DMS 273 treated with DMSO at 0.1 percent for 48 hours (cell line): ENCODE measurements around the gene CBX7.
"Not testable (repeated sequence)": the region's sequence is repeated elsewhere in the genome, so short reads cannot be mapped to it uniquely, and the experiment has no call there.

Source experiments
- DNase-seq: peaks from one replicate; lab custom pipeline; 2025; lab: John Stamatoyannopoulos, UW

The CBX7 gene

GRCh38 chr22:39174498-39175352, 22.2 kb upstream of the CBX7 start:
- DNase-seq = no peak

- DNase-seq = no peak
These were observed 21.5 kb upstream of the CBX7 start for GRCh38 chr22:39173787-39174497.

GRCh38 chr22:39173050-39173706, 20.7 kb upstream of the CBX7 start:
- no peak for DNase-seq

- DNase-seq = not testable (repeated sequence)
These were observed 20.0 kb upstream of the CBX7 start for GRCh38 chr22:39172265-39173049.

GRCh38 chr22:39171623-39172264, 19.3 kb upstream of the CBX7 start:
- no peak for DNase-seq

- DNase-seq = no peak
These were observed 18.5 kb upstream of the CBX7 start for GRCh38 chr22:39170825-39171622.

- no peak for DNase-seq
These were observed 17.5 kb upstream of the CBX7 start for GRCh38 chr22:39169797-39170466.

GRCh38 chr22:39166547-39166946, 14.1 kb upstream of the CBX7 start:
- DNase-seq = no peak

- not testable (repeated sequence) for DNase-seq
These were observed 3.6 kb upstream of the CBX7 start for GRCh38 chr22:39156093-39156492.

- DNase-seq = no peak
These were observed 2.9 kb upstream of the CBX7 start for GRCh38 chr22:39155421-39155820.

GRCh38 chr22:39153220-39153717, 789 bp upstream of the CBX7 start:
- no peak for DNase-seq

- no peak for DNase-seq
These were observed 413 bp downstream of the CBX7 start for GRCh38 chr22:39152024-39152510.

- no peak for DNase-seq
These were observed 1.0 kb downstream of the CBX7 start for GRCh38 chr22:39151329-39151975.

GRCh38 chr22:39150848-39151215, 1.6 kb downstream of the CBX7 start:
- no peak for DNase-seq

- DNase-seq = no peak
These were observed 2.3 kb downstream of the CBX7 start for GRCh38 chr22:39149915-39150847.

- DNase-seq = no peak
These were observed 3.5 kb downstream of the CBX7 start for GRCh38 chr22:39148727-39149535.

- no peak for DNase-seq
These were observed 4.3 kb downstream of the CBX7 start for GRCh38 chr22:39148026-39148726.
